HG03064 (cell line): ENCODE results near the gene CTCF.

Experiments used
- ATAC-seq: cut with Tn5 transposase; IDR thresholded peaks from one replicate; pipeline ENCODE4 v1.9.1; 2021; ENCODE audit warnings: low read depth; ENCODE audit not compliant: unreplicated experiment

Gene CTCF

DNA sequence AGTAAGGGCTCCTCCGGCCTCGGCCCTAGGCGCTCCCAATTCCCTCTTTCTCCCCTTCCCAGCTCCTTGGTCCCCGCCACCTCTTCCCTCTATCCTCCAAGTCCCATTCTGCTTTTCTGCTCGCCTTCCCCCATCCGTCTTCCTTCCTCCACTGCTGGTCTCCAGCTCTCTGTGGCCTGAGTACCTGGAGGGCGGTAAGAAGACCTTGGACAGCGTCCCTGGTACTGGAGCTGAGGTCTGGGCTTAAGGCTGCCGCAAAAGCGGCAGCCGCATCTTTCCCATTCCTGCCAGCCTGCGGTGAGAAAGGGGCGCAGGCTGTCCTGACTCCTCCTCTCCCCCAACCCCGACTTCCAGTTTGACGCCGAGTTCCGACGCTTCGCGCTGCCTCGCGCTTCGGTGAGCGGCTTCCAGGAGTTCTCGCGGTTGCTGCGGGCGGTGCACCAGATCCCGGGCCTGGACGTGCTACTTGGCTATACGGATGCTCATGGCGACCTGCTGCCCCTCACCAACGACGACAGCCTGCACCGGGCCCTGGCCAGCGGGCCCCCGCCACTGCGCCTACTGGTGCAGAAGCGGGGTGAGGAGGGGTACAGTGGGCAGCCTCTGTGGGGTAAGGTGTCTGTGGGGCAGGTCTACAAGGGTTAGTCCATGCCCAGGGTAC, 98.9 kb downstream of the CTCF start:
- no peak for ATAC-seq

DNA sequence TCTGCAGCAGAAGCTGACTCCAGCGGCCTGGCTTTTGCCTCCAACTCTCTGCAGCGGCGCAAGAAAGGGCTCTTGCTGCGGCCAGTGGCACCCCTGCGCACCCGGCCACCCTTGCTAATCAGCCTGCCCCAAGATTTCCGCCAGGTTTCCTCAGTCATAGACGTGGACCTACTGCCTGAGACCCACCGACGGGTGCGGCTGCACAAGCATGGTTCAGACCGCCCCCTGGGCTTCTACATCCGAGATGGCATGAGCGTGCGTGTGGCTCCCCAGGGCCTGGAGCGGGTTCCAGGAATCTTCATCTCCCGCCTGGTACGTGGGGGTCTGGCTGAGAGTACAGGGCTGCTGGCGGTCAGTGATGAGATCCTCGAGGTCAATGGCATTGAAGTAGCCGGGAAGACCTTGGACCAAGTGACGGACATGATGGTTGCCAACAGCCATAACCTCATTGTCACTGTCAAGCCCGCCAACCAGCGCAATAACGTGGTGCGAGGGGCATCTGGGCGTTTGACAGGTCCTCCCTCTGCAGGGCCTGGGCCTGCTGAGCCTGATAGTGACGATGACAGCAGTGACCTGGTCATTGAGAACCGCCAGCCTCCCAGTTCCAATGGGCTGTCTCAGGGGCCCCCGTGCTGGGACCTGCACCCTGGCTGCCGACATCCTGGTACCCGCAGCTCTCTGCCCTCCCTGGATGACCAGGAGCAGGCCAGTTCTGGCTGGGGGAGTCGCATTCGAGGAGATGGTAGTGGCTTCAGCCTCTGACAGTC, 99.7 kb downstream of the CTCF start:
- no peak for ATAC-seq

DNA sequence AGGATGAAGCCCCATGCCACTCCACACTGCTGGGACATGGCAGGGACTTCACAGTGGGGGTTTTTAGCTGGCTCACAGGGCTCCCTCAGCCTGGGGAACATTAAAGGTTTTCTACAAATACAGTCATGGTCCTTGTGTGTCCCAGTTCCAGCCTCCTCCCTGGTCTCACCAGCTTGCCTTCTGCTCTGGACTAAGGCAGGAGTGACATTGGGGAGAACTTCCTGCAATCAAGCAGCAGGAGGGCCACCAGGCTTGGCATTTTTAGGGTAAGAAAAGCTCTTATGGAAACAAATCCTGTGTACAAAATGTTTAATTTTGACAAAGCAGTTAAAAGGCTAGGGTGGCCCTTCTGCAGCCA, 100.3 kb downstream of the CTCF start:
- no peak for ATAC-seq

DNA sequence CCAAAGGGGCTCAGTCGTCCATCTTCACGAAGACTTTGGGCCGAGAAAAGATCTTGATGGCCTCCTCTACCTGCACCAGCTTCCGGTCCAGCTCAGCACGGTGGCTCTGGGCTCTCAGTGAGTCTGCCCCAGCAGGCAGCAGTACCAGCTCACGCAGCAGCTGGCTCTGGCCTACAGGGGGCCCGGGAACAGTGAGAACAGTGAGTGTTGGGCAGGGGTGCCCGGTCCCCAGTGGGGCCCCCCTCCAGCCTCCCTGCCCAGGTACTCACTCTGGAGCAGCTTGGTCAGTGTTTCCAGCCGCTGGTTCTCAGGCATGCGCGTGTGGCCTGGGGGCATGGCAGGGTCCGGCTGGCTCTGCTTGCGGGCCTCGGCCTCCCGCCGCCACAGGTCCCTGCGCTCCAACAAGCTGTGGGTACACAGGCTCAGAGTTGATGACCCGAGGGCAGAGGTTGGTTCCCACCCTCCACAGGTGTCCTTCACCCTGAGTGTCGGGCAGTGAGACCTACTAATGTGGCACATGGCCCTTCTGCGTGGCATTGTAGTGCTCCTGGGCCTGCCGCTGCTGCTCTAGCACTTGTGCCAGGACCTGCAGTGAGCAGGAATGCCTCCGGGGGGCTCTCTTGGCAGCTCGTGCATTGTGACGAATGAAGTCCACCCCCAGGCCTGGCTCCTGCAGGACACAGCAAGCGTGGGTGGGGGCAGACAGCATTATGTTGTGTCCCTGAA, 101.0 kb downstream of the CTCF start:
- ATAC-seq: no peak

DNA sequence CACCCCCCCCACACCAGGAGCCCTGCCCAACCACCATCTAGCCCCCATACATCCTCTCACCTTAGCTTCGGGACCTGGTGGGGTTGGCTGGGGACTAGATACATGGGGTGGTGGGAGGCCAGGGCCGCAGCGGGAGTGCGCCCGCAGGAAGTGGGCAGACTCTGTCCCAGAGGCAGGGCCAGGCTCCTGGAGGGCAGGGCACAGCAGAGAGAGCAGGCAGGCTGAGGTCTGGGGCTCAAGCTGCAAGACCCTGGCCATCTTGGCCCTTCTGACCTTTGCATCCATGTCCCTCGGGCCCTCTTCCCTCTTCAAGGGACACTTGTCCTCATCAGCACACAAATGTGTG, 101.5 kb downstream of the CTCF start:
- no peak for ATAC-seq

DNA sequence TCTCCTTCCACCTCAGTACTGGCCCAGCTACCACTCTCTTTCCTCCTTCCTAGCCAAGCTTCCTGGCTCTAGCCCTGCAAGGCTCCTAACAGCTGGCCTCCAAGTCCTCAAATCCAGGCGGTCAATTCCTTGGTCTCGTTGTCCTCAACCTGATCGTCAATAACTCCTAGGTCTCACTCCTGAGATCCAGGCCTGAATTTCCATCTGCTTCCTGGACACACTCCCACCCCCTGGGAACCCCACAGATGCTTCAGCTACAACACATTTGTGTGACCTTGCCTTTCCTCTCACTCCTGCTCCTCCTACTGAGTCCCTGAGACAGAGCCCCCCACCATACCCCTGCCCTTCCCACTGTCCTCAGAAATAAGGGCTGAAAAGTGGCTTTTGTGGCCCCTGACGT, 101.9 kb downstream of the CTCF start:
- no peak for ATAC-seq

DNA sequence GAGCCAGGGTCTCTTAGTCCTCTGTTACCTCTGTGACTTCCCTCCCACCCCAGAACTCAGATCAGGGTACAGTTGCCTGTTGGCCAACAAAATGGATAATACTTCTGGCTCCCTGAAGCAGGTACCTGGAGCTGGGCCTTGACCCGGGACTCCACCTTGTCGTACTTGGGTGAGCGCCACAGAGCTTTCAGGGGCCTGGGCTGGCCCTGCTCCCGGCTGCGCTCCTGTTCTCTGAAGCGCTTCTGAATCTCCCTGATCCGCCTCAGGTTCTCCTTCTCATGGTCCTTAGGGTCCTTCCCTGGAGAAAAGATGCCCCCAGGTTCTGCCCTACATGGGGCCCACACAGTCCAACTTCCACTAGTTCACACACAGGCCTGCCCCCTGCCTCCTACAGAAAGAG, 102.5 kb downstream of the CTCF start:
- no peak for ATAC-seq

DNA sequence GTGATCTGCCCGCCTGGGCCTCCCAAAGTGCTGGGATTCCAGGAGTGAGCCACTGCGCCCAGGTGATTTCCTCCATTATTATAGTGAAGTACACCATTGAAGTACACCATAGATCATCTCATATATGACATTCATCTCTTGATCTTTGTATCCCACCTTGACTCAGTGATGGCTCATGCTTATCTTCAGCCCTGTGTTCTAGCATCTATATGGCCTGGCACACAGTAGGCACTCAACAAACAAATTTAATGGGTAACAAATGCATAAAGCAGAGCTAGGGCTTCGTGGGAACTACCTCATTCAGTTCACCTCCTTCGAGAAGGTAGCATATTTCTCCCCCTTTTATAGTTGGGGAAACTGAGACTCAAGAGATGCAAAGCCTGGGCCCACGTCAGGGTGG, 103.3 kb downstream of the CTCF start:
- no peak for ATAC-seq

DNA sequence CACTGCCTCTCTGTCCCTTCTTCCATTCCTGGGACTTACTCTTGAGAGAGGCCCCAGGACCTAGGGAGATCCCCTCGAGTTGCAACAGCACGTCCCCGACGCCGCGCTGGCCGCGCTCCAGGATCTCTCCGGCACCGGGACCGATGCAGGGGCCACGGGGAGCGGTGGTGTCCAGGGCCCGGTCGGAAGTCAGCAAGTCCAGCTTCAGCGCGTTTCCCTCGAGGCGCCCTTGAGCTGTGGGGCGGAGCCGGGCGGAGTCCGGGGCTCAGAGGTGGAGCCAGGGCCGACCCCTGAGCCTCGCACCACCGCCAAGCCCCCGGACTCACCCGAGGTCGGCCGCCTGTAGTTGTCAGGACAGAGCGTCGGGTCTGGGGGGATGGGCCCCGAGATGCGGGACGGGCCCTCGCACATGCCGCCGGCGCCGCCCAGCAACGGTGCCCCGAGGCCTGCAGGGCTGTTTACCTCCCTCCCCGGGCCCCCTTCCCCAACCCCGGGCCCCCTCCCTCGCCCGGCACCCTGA, 103.8 kb downstream of the CTCF start:
- no peak for ATAC-seq

DNA sequence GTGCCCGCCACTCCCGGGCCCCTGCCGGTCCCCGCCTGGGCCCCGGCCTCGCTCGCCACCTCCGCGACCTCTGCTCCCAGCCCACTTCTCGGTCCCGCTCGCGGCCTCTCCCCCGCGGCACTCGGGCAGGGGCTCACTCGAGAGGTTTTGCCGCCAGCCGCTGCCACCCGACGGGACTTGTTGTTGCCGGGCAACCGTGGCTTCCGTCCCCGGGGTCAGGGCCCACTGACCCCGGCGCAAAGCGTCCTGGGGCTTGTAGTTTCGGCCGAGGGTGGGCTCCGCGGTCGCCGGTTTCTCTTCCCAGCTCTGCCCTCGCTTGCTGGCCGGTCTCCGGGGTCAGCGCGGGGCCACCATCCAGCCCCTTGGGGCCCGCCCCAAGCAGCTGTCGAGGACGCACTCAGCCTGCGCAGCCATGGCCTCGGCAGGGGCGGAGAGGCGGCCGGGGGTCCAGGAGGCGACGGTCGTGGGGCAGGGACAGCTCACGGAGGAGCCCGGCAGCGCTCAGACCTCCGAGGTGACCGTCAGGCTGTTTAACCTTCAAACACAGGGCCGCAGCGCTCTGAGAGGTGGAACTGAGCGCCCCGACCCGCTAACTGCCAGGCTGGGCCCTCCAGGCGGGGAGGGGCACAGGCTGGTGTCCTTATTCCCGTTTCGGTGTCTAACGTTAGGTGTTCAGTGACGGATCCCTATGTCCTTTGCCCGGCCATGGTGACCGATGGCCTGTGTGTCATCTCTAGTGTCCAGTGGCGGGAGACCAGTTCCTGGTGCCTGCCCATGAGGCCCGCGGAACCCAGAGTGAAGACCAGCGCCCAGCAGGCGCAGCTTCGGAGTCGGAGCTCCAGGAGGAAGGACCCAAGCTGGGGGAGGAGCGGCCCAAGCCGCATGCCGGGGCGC, 104.5 kb downstream of the CTCF start, which contains the start of the genes C16orf86 and ENKD1:
Gene C16orf86 (plus strand): TSS at position 256 of the 894 bp plus-strand sequence. CDS start 157 bp downstream, at position 413.
Gene ENKD1 (minus strand): TSS at position 192 of the 894 bp plus-strand sequence. CDS start 308 bp downstream, outside the sequence.
- no peak for ATAC-seq

DNA sequence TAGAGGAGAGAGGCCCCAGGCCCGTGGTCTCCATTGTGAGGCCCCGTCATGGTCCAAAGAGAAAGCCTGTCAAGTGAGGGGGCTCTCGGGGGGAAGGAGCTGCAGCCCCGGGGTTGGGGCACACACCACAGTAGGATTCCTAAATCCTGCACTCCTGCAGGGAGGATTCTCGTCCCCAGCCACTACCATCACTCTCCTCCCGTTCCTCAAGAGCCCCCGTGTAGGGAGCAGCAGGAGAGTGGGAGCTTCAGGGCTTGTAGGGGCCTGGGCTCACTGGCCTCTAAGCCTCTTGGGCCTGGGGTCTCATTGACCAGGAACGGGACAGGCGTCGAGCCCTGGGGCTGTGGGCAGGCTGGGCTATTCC, 105.1 kb downstream of the CTCF start:
- no peak for ATAC-seq

DNA sequence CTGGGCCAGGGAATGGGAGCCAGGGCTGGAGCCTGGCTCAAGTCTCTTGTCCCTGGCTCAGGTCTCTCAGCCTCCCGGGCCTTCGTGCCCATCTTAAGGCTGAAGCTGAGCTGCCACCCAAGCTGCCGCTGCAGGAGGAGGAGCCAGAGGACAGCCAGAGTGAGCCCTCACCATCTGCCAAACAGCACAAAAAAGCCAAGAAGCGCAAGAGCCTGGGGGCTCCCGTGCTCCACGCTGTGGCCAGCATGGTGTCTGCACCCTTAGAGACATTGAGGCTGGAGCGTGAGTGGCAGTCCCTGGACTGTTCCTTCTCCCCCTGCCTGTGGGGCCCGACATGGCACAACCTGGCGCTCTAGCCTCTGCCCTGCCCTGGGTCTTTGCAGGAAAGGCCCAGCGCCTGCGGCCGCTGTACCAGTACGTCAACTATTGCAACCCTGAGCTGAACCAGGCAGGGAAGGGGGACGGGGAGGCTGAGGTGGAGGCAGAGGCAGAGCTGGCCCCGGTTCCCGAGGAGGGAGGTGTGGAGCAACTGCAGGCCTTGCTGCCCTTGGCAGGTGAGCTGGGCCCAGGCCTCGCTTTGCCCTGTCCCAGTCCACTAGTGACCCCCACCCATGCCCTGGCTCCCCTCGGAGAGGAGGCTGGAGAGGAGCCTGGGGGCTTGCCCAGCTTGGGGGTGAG, 105.6 kb downstream of the CTCF start:
- peak; percentile 57 for ATAC-seq

DNA sequence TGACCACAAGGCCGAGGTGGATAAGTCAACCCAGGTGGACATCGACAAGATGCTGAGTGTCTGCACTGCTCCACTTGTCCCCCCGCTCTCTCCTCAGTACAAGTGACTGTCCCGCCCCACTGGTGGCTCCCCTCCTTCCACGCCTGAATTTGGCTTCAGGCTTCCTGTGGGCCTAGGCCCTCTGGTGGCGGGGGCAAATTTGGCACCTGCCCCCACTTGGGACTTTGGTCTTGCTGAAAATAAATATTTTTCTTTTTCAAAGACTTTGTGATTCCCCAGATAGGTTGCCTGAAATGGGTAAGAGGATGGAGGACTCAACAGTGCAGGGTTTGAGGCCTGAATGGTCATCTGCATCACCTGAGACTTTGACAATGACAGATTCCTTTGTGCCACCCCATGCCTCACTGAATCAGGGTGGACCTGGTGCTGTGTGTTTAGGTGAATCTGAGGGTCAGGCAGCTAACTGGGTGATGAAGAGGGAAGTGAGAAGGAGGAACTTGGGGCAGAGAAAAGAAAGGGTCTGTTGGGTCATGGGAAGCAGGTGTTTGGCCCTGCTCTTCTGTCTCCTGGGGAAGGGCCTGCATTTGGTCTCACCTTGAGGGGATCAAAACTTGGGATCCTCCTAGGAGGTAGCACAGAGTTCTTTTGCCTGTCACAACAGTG, 106.3 kb downstream of the CTCF start:
- no peak for ATAC-seq

DNA sequence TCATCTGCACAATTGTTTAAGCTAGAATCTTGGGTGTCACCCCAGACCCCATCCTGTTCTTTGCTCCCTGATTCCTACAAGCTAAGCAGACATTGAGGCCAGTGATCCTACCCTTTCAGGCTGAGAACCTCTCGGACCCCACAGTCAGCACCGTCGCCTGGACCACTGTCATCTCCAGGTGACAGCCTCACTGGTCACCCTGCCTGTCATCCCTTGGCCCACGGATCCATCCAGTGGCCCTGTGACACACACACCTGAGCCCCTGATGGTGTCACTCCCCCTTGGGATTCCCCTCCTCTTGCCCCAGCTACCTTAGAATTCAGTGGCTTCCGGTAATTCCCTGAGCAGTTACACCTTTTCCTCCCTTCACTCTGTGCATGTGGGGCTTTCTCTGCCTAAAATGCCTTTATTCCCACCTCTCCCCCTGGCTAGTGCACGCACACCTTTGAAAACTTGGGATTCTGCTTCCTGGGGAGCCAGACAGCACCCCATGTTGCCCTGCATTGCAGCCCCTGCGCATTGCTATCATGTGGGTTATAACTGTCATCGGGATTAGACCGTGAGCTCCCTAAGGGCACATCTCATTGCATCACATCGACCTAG, 107.3 kb downstream of the CTCF start:
- no peak for ATAC-seq

DNA sequence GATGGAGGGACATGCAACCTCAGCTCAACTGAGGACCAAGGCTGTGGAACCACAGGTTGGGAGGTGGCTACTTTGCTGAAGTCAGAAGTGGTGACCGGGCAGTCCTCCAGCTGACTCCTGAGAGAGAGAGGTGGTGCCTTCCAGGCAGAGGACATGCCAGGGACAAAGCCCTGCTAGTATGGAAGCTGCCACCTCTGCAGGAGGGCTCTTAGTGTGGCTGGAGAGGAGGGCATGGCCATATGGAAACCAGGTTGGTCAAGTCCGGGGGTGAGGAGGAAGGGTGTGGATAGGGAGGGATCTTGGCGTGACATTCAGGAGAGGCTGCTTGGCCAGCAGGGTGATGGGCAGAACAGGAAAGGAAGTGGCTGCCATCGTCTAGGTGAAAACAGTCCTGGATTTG, 110.0 kb downstream of the CTCF start:
- ATAC-seq: no peak

DNA sequence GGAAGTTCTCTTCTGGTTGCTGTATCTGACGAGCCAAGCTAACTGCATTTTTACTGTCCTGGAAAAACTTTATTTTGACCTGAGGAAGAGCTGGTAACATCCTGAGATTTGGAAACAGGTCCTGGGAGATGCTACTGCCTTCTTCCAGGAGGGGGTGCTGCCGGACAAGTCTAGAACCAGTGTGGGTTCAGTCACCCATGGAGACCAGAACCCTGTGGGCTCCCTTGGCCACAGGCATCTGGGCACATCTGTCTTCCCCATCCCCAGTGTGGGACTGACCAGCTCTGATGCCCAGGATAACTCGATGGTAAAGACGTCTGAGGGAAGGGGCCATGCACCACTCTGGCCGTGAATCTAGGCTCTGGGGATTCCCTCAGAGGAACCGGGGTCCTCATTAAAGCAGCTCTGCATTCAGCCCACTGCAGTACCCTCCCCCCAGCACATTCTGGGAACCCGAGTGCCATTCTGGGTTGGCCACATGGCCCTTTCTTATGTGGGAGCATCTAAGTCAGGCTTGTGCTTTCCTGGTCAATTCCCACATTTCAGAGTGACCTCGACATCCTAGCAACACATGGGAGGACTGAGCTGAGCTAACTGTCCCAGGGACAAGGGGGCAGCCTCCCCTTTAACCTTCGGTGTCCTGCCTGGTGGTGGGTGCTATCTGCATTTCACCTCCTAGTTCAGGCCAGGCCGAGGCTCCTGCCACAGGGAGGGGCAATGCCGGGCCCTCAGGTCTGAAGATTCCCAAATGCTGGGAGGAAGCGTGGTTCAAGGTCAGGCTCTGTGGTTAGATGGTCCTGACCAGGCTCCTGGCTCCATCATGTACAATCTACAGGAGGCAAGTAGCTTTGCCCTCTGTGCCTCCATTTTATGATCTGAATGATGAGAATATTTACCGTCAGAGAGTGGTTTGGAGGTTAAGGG, 110.7 kb downstream of the CTCF start:
- no peak for ATAC-seq

DNA sequence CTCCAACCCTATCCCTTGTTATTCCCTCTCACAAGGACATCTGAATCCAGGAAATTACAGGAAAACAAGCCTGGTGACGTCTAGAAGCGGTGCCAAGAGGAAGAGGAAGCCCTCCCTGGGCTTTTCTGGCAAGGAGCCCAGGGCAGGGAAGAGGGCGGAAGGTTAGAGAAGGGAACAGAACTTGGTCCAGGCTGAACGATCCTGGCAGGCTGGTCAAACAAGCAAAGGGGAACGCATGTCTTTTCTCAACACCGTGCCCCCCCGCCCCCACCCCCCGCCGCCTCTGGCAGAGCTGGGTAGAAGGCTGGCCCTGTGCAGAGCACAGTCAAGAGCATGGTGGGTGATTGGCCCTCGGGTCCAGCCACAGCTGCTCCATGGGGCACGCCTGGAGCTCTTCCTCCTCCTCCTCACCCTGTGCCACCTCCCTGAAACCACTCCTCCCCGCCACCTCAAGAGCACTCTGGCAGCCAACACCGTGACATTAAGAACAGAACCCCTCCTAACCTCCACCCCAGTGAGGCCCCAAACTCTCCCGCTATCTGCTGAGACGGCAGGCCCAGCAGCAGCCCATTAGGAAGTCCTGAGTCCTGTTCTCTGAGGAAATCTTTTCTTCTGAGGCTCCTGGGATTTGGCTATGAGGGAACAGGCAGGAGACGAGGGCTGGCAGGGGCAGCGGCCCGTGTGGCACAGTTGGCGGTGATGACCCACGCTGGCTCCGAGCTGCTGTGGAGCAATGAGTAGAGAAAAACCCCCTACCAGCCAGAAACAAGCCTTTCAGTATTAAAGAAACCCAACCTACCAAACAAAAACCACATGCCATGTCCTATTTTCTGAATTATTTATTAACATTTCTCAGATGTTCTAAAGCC, 111.6 kb downstream of the CTCF start:
- no peak for ATAC-seq
